HG03342 (cell line): ENCODE data around the gene RAPGEF3.
A peak's percentile ranks its signal among the peaks of the same experiment; 100 is the strongest.

Experiments used
- ATAC-seq: cut with Tn5 transposase; IDR thresholded peaks from one replicate; pipeline ENCODE4 v1.9.1; 2021; ENCODE audit warnings: mild to moderate bottlenecking, moderate library complexity; ENCODE audit not compliant: unreplicated experiment

RAPGEF3 gene, protein sequence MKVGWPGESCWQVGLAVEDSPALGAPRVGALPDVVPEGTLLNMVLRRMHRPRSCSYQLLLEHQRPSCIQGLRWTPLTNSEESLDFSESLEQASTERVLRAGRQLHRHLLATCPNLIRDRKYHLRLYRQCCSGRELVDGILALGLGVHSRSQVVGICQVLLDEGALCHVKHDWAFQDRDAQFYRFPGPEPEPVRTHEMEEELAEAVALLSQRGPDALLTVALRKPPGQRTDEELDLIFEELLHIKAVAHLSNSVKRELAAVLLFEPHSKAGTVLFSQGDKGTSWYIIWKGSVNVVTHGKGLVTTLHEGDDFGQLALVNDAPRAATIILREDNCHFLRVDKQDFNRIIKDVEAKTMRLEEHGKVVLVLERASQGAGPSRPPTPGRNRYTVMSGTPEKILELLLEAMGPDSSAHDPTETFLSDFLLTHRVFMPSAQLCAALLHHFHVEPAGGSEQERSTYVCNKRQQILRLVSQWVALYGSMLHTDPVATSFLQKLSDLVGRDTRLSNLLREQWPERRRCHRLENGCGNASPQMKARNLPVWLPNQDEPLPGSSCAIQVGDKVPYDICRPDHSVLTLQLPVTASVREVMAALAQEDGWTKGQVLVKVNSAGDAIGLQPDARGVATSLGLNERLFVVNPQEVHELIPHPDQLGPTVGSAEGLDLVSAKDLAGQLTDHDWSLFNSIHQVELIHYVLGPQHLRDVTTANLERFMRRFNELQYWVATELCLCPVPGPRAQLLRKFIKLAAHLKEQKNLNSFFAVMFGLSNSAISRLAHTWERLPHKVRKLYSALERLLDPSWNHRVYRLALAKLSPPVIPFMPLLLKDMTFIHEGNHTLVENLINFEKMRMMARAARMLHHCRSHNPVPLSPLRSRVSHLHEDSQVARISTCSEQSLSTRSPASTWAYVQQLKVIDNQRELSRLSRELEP

DNA sequence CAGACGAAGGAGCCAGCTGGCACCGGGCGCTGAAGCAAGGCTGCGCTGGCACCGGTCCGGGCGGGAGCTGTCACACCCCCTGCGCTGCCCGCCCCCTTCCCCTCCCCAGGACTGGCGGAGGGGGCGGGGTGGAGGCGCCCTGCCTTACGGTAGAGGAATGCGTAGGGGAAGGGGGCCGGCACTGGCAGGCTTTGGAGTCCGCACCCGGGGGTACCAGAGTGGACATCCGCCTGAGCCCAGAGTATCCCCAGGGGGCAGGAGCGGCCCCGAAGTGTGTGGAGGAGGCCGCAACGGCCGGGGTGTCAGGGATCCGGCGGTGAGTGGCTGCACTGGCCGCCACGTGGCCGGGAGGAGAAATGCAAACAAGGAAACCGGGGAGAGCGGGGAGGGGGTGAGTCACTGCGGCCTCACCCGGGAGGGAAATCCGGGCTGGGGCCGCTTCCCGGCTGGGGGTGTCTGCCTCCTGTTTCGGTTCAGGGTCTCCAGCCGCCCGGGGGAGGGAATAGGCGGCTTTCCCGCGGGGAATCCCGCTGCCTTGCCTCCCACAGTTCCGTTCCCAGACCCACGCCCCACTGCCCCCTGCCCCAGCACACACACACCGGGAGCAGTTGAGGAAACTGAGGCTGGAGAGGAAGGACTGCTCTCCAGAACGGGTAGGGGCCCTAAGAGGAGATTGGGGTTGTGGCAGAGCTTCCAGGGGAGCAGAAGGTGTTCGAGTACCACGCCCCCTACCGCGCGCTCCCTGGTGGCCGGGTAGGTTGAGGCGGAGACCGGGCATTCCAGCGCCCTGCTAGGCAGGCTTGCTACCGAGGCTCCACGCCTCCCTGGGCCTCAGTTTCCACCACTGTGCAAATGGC lies at the start of gene RAPGEF3:
Gene RAPGEF3, minus strand, starts transcription at position 47 of the 857 bp plus-strand sequence. CDS start 324 bp downstream, outside the sequence.
- peak; percentile 61 for ATAC-seq

DNA sequence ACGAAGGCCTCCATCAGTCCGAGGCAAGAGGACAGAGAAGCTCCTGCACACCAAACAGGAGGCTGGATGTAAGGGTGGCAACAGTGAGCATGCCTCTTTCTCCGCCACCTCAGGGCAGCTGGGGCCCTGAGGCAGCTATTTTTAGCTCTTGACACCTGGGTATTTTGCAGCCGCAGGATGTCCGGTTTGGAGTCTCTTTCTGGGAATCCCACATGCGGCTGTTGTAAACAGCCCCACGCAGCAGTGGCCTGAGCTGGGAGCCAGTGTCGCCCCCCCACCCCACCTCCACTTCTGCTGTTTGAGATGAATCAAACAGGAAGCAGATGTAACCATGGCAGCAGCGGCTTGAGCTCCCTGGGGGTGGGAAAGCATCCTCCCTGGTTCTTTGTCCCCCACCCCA lies 49.4 kb upstream of the RAPGEF3 start:
- ATAC-seq: peak; percentile 38

DNA sequence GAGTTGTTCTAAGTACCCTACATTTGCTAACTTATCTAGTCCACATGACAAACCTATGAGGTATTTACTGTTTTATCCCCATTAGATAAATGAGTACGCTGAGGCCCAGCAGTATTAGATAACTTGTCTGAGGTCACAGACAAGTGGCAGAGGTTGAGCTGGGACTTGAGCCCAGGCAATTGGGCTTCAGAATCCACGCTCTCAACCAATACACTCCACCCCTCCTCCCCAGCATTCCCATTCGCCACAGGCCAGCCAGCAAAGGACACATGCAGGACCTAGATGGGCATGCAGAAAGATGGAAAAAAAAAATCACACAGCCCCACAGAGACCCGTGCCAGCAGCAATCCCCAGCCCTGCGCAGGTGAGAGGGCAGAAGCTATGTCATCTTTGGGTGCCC lies 48.7 kb upstream of the RAPGEF3 start:
- ATAC-seq: no peak

DNA sequence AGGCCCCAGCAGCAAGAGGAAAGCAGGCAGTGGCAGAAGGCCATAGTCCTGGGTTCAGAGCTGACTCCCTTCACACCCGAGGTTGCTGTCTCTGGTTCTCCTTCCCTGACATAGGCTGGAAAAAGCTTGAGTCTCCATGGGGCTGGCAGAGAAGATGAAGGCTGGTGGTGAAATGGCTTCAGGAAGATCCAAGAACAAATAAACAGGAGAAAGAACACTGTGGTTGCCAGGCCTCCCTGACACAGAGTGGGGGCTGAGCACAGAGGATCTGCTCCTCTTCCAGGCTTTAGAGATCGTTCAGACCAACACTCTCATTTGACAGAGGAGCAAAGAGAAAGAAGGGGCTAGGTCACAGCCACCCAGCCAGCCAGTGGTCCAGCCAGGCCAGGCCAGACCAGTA lies 46.7 kb upstream of the RAPGEF3 start:
- no peak for ATAC-seq

DNA sequence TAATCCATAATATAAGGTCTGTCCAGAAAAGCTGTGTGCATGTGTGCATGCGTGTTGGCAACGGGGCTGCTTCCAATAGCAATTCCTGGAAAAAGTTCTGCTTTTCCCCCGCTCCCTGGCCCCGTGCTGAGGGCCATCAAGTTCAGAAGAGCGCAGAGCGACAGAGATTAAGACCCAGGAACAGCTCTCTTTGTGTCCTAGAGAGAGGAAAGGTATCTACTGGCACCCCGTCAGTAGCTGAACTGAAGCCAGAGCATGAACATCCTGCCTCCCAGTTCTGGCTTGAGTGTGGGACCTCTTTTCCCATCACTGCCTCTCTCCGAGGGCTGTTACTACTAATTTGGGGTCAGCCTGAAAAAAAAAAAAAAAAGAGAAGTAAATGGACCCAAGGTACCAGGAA lies 45.5 kb upstream of the RAPGEF3 start:
- ATAC-seq: no peak

DNA sequence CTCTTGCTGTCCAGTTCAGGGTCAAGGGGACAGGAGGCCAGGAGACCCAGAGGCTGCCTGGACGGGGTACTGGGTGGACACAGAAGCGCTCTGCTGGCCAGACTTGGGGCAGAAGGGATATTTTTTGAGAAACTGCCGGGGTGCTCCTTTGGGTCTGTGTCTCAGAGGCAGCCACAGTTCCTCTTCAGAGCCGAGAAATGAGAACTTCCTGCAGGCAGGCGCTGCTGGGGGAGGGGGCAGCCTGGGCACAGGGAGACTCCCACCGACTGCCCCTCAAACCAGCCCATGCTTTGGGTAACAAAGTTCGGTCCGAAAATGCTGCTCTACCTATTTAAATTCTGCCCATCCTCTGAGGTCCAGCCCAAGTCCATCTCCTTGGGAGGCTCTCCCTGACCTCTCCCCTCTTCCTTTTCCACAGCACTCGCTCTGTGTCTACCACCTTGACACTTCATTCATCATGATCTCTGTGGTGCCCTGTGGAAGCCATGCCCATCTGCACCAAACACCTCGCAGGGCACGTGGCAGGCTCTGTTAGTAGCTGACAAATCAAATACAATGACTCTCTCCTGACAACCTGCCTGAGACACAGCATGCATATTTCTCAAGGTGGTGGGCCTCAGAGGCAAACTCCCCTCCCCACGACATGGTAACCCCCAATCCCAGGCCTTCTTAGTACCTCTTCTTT lies 44.7 kb upstream of the RAPGEF3 start:
- ATAC-seq: no peak

DNA sequence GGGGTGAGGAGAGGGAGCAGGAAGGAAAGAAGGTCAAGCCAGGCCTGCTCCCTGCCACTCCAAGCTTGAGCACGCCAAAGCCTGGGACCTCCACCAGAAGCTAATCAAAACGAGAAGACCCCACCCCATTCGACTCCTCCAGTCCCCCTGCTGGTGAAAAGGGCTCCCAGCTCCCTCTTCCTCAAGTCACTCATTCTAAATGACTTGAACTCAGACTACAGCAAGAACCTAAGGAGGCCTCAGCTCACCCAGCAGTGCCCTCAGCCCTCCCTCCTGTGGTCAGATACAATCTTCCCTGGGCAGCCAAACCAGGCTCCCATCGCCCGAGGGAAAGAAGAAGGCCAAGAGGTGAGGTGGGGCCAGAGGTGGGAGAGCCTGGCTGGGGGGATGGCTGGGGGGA lies 43.6 kb upstream of the RAPGEF3 start:
- no peak for ATAC-seq

DNA sequence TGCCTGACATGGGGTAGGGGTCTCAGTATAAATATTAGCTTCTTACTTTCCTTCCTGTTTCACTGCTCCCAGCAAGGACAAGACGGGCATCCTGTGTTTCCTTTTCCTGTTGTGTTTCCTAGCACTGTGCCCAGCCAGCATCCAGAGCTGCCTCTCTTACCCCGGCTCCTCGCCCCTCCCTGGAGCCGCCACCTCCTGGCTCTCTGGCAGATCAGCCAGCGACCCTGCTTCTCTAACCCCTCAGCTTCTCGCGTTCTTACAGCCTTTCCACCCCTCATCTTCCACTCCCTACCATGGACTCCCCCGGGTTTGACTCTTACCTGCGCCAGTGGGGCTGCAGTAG lies 43.2 kb upstream of the RAPGEF3 start:
- no peak for ATAC-seq

DNA sequence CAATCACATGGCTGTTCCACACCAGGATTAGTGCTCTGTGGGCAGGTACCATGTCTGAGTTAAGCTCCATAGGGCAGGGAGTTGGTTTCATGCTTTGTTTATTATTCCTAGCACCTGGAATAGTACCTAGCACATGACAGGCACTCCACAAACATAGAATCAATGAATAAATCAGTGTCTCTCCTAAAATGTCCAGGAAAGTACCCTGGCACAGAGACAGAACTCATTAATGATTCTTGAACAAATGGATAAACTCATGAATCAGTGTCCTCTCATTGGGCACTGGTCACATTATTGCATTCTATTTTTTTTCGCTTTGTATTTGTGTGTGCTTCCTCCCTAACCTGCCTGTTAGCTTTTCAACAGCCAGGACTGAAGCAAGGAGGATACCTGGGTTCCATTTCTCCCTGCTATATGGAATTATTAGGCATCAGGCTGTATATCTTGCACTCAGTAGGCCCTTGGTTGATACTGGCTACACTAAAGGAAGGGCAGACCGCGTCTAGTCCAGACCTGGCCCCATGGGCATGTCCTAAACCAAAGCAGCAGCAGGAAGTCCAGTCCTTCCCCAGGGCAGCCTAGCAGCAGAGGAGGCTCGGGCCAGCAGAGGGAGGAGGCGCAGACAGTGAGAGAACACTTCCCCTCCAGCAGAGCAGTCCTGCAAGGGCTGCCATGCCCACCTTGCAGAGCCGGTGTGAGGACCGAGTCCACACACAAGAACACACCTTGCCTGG lies 42.7 kb upstream of the RAPGEF3 start:
- no peak for ATAC-seq

DNA sequence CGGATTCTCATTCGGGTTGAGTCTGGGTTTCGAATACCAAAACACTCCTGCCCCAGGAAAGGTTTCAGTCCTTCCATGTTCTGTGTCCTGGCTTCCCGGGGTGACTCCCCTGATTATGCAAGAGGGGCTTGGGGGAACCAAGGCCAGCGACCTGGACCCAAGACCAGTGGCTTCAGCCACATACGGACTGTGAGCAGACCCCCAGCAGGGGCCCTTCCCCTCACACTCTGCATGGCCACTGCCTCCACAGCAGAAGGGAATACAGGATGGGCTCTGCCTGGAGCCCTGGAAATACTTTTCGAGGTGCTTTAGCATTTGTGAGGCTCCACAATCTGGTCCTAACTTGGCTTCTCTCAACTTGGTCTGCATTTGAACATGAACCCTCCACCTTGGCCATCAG lies 41.9 kb upstream of the RAPGEF3 start:
- no peak for ATAC-seq

DNA sequence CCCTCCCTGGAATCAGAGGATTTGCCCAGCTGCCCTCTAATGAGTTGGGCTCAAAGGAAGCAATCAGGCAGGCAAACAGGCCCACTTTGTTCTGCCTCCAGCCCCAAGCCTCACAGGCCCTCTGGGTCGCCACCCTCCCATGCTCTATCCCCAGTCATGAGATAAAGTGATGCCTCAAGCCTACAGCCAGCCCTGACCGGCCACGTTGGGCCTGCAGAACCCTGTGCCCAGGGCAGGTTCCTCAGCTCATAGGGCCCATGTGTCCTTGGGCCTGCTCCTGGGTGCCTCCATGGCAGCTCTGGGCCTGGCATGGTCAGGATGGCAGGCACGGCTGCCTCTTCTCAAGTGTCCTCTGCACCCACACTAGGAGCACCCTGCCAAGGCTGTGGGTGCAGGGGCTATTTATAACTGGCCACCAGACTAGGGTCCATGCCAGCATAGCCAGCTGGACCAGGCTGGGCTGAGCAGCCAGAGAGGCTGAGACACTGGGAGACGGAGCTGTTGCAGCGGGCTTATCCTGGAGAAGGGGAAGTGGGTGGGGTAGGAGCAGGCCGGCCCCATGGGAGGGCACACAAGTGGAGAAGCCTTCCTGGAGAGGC lies 40.8 kb upstream of the RAPGEF3 start:
- ATAC-seq: no peak

DNA sequence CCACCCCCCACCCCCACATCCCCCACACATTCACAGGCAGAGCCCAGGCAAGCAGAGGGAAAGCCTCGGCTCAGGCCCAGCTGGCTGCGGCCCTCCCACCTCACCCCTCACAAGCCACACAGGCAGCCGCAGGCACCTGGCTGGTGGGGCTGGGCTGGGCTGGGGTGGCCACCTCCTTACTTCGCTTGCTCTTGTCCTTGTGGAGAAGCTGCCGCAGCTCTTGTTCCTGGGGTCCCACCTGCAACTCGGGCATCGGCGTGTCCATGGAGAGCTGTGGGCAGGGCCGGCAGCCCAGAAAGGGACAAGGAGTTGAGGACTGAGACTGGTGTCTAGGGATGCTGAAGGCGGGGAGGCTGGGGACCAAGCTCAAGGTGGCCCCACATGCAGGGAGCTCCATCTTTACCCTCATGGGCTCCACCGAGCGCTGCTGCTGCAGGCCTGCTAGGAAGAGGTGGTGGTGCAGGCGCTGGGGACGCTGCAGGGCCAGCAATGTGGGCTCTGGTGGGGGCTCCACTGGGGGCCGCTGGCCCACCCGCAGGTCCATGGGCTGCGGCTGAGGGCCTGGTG lies 39.8 kb upstream of the RAPGEF3 start:
- ATAC-seq: no peak

DNA sequence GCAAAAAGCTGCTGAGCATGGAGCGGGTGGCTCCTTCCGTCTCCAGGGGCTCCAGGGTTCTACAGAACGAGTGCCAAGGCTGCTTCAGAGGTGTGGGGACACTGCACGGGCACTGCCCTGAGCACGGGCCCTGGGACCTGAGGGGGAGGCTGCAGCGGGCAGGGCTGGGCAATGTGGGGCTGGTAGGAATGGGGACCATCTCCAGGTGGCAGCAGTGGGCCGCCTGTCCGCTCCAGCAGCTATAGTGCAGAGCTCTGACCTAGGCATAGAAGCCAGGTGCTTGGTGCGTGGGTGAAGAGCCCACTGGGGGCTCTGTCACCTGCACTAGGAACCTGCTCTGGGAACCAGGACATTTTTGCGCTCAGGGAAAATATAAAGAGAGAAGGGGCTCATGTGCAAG lies 38.8 kb upstream of the RAPGEF3 start:
- ATAC-seq: peak; percentile 60

DNA sequence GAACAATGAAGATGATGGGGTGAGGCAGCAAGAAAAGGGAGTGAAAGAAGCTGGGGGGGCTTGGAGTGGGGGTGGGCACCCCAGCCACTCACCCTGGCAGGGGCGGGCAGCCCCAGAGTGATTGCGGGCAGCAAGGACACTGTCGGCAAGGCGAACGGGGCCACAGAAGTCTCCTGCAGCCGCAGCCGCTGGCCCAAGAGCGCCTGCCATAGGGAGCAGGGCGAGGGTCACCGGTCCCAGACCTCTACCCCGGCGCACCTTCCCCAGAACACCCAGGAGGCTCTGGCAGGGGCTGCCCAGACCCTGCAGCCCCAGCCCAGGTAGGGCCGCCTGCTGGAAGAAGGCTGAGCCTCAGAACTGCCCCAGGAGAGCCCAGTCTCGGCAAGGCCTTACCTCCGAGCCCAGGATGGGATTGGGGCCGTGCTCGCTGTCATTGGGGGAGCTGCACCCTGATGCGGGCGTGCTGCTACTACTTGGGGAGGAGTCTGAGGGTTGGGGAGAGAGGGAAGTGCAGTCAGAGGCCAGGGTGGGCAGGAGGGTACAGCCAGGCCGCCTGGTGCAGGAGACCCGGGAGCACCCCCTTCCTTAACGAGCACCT lies 37.2 kb upstream of the RAPGEF3 start:
- ATAC-seq: no peak

DNA sequence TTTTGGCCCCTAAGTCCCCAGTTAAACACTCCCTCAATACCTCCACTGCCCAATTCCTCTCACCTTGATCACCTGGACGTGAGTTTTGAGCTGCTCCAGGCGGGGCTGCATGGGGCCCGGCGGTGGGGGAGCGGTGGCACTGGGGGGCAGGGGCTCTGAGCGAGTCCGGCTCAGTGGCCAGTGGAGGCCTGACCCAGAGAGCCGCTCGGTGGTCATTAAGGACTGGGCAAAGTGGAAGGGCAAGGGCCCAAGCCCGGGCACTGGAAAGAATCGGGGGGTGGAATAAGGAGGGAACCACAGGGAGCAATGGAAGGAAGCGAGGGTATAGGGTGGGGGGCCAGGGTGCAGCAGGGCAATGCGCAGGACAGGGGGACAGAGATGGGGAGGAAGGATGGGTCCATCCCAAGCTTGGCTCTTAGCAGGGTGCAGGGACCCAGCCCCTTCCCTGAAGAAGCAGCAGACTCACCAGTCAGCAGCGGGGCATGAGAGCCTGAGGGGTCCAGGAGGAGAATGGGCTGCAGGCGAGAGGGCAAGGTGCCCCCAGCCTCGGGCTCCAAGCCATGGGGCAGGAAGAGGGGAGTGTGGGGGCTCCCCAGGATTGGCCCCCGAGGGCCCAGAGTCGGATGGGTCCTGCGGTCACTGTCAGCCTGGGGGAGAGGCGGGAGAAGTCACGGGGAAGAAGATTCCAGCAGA lies 36.6 kb upstream of the RAPGEF3 start:
- ATAC-seq: no peak

DNA sequence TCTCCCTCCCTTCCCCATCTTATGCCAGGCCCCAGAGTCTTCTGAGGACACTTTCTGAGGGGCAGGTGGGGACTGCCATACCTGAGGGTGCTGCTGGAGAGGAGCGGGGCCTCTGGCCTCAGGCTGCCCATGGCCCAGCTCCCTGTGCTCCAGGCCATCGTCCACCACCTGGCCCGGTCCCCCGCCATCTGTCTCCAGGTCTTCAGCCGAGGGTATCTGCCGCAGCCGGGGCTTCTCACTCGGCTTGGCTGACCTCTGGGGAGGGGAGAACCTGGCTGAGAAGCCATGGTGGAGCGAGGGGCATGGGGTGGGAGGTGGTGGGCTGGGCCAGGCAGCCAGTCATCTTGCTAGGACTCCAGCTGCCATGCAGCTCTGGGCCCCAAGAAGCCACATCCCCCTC lies 36.0 kb upstream of the RAPGEF3 start:
- ATAC-seq: no peak

DNA sequence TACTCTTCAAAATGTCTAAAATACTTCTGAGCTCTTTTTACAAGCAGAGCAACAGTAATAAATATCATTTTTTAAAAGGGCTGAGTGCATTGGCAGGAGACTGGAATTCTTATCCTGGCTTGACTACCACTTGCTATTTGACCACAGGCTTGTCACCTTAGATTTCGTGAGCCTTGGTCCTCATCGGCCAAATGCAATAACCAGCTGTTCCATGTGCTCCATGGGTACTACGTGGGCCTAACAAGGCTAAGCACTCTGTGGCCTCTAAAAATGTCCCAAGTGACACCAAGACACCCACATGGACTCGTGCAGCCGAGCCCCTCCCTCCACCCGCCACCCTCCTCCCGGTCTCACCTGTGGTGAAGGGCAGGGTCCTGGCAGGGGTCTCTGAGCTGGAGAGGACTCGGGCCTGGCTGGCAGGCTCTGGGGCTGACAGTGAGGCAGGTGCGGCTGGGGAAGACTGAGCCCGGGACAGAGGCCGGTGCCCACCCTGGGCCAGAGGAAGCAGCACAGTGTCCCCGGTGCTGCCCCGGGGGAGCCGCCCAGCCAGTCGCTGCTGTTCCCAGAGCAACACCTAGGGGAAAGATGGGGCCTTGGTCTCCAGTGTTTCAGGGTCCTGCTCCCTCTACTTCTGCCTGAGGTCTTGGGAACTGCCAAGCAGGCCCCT lies 34.5 kb upstream of the RAPGEF3 start:
- ATAC-seq: no peak

DNA sequence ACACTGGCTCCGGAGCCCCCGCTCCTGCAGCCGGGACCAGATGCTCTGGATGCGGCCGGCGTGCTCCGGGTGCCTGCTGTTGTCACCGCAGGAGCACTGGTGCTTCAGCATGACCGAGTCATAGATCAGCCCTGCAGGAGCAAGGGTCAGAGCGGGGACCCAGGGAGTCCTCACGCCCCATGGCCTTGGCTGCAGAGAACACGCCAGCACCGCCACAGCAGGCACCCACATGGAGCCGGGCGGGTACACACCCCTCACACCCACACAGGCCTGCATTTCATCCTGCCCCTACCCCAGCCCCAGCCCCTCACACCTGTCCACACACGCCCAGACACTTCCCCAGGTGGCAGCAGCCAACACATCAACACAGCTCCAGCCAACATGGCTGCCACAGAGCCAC lies 33.2 kb upstream of the RAPGEF3 start:
- ATAC-seq: no peak
